Measurements from ENCODE around the gene DTX1.

GRCh38 chr12:113120670-113121370 lies 64.3 kb downstream of the DTX1 start:
- TF ChIP-seq POLR2AphosphoS5 (IDR thresholded peaks at IDR 0.05) (no peak), CTCF (IDR thresholded peaks at IDR 0.05) (no peak), POLR2A (IDR thresholded peaks at IDR 0.05) (no peak), EP300 (IDR thresholded peaks at IDR 0.05) (no peak)

All from stomach (tissue), 4 donors.